ENCODE results near the gene PAM16. TPM values are rescaled to one million over a fixed set of nuclear protein-coding genes. Genes with fewer than 3 reads are reported as not detected.

PAM16 gene
- total RNA-seq: 25.5 and 26.9 TPM in 2 replicates

GRCh38 chr16:4350787-4351659, at the start of gene PAM16:
TSS of gene PAM16 (minus strand) at chr16:4351321. CDS start at chr16:4351234, 87 bp downstream.

GRCh38 chr16:4371357-4372000, 20.4 kb upstream of the PAM16 start, which contains the start of gene VASN:
TSS of gene VASN (plus strand) at chr16:4371848. CDS start at chr16:4380878, 9,030 bp downstream.

DNA sequence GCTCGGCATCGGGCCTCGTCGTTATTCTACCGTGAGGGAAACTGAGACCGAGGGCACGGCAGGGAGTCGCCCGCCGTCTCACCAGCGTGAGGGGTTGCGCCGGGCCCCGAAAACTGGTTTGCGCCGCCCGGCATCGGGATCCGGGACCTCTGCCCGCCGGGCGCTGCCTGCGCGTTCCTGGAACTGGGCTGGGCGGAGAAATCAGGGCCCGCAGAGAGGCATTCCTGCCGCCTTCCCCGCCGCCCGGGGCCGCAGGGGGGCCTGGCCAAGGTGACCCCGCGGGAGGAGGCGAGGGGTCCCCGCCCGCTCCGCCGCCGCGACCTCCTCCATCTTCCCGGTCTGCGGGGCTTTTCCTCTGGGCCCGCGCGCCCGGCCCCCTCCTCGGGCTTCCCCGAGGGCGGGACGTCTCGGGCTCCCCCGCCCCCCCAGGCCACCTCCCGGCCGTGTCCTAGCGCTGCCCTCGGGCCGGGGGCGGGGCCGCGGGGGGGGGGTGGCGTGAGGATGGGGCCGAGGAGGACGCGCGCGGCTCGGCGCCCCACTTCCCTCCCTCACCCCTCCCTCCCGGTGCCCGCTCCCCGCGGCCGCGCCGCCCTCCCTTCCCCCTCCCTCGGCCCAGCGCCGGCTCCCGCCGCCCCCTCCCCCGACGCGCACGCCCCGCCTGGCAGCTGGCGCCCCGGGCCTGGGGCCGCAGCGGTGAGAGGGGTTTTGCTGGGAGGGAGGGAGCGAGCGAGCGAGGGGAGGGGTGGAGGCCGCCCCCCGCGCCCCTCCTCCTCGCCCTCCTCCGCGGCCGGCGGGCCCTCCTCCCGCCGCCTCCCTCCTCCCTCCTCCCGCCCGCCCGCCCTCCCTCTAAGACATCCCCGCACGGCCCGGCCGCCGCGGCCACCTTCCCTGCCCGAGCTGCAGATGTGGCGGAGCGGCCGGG, 35.7 kb downstream of the PAM16 start, which contains the start of gene GLIS2:
TSS of gene GLIS2 (plus strand) at position 882 of the 922 bp plus-strand sequence. CDS start 16,214 bp downstream, outside the sequence.

Other genes starting within 250 kb of the PAM16 start
- 39.1 and 42.0 TPM in 2 replicates for gene ADCY9, start 234.9 kb downstream of the PAM16 start, total RNA-seq
- under 0.01 and 0.09 TPM in 2 replicates for gene SRL, start 109.2 kb downstream of the PAM16 start, total RNA-seq
- 6.4 and 9.6 TPM in 2 replicates for gene TFAP4, start 78.3 kb downstream of the PAM16 start, total RNA-seq
- gene GLIS2, start 35.3 kb downstream of the PAM16 start, total RNA-seq: 1.7 and 2.4 TPM in 2 replicates
- 86.0 and 107 TPM in 2 replicates for gene VASN, start 20.5 kb upstream of the PAM16 start, total RNA-seq
- 10.9 and 11.7 TPM in 2 replicates for gene CORO7, start 65.3 kb upstream of the PAM16 start, total RNA-seq
- 48.2 and 57.3 TPM in 2 replicates for gene DNAJA3, start 74.5 kb upstream of the PAM16 start, total RNA-seq
- gene NMRAL1, start 123.3 kb upstream of the PAM16 start, total RNA-seq: 63.1 and 63.9 TPM in 2 replicates
- 42.4 and 59.2 TPM in 2 replicates for gene HMOX2, start 125.1 kb upstream of the PAM16 start, total RNA-seq
- gene CDIP1, start 187.5 kb upstream of the PAM16 start, total RNA-seq: 6.8 and 10.2 TPM in 2 replicates
- gene C16orf96, start 205.0 kb upstream of the PAM16 start, total RNA-seq: under 0.01 TPM in 2 replicates

All from smooth muscle cell of bladder (primary cell).